HCT116 (cell line): ENCODE data around the gene SRGAP3.

Experiments used
- CEBPB ChIP-seq: IDR thresholded peaks from 2 replicates; pipeline ENCODE4 v1.6.1; 2012; ENCODE audit warnings: low read depth
- EGR1 ChIP-seq: IDR thresholded peaks from 2 replicates; pipeline ENCODE4 v1.6.1; 2012; ENCODE audit warnings: low read depth
- EZH2 ChIP-seq: fragments of 200-600 bp; sonication (generic); IDR thresholded peaks from 2 replicates; pipeline ENCODE4 v1.6.1; 2017; ENCODE audit warnings: antibody characterized with exemption, mixed run types
- JUND ChIP-seq: IDR thresholded peaks from 2 replicates; pipeline ENCODE4 v1.6.1; 2012
- POLR2A ChIP-seq: IDR thresholded peaks from 2 replicates; pipeline ENCODE4 v1.7.0; 2011; ENCODE audit warnings: borderline replicate concordance; ENCODE audit not compliant: insufficient read depth, insufficient read length; ENCODE audit errors: extremely low read depth
- POLR2AphosphoS5 ChIP-seq: IDR thresholded peaks from 2 replicates; pipeline ENCODE4 v1.6.1; 2011; ENCODE audit warnings: mild to moderate bottlenecking, low read depth, low read length, moderate library complexity
- RAD21 ChIP-seq: IDR thresholded peaks from 2 replicates; pipeline ENCODE4 v1.6.1; 2012; ENCODE audit warnings: low read depth, mild to moderate bottlenecking
- YY1 ChIP-seq: IDR thresholded peaks from 2 replicates; pipeline ENCODE4 v1.6.1; 2011; ENCODE audit warnings: low read length, low read depth, moderate library complexity, mild to moderate bottlenecking; ENCODE audit not compliant: insufficient replicate concordance; ENCODE audit errors: extremely low read depth
- ZFX ChIP-seq: fragments of 450-650 bp; IDR thresholded peaks from 2 replicates; pipeline ENCODE4 v1.6.1; 2017
- TF ChIP-seq, protein P1 (sequence below), 3 experiments: fragments of 200-600 bp in 1 of 3; sonication (generic) in 1 of 3; IDR thresholded peaks in 2 of 3; conservative IDR thresholded peaks in 1 of 3; 2 replicates each; pipeline ENCODE4 v1.5.1; 2012 to 2017; ENCODE audit warnings: low read depth in 2 of 3, low read length in 2 of 3, antibody characterized with exemption in 1 of 3, borderline replicate concordance in 1 of 3, control low read depth in 1 of 3, mild to moderate bottlenecking in 1 of 3, mixed read lengths in 1 of 3, mixed run types in 1 of 3, moderate library complexity in 1 of 3; ENCODE audit not compliant: insufficient read depth in 1 of 3
- TF ChIP-seq, protein P2 (sequence below): IDR thresholded peaks from 2 replicates; pipeline ENCODE4 v1.6.1; 2012

DNA sequence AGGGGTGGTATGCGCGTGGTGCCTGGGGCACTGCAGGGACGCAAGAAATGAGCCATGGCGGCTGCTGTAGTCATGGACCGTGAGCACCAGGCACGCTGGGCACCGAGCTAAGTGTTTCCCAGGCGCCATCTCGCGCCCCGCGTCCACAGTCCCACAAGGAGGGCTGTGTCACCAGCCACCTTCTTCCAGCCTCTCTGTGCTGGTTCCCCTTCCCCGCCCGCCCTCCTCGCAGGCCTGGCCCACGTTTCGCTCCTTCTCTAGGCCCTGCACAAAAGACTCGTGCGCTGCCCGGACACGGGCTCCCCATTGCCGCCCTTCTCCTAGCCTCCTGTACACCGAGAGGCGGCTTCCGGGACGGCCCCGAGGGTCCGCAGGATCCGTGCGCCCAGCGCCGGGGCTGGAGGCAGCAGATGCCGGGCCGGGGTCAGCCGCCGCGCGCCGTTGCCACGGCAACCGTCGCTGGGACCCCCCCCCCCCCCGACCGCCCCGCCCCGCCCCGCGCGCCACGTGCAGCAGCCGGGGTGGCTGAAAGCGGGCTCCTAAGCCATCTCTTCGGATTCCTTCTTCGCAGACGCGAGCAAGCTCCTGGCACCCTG lies 113.4 kb downstream of the SRGAP3 start:
- TF ChIP-seq RAD21, result no peak
- TF ChIP-seq EZH2, result no peak
- no peak for TF ChIP-seq ZFX
- TF ChIP-seq POLR2AphosphoS5, result no peak
- TF ChIP-seq, protein P1, sequence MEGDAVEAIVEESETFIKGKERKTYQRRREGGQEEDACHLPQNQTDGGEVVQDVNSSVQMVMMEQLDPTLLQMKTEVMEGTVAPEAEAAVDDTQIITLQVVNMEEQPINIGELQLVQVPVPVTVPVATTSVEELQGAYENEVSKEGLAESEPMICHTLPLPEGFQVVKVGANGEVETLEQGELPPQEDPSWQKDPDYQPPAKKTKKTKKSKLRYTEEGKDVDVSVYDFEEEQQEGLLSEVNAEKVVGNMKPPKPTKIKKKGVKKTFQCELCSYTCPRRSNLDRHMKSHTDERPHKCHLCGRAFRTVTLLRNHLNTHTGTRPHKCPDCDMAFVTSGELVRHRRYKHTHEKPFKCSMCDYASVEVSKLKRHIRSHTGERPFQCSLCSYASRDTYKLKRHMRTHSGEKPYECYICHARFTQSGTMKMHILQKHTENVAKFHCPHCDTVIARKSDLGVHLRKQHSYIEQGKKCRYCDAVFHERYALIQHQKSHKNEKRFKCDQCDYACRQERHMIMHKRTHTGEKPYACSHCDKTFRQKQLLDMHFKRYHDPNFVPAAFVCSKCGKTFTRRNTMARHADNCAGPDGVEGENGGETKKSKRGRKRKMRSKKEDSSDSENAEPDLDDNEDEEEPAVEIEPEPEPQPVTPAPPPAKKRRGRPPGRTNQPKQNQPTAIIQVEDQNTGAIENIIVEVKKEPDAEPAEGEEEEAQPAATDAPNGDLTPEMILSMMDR (IDR thresholded peaks at IDR 0.05 in 2 of 3, conservative IDR thresholded peaks at IDR 0.05 in 1 of 3; ENCODE audit: borderline replicate concordance in 1 of 3, insufficient read depth in 1 of 3, low read depth in 2 of 3, low read length in 2 of 3), result no peak
- TF ChIP-seq POLR2A, result no peak
- no peak for TF ChIP-seq JUND
- no peak for TF ChIP-seq YY1
- TF ChIP-seq CEBPB, result no peak
- TF ChIP-seq, protein P2, sequence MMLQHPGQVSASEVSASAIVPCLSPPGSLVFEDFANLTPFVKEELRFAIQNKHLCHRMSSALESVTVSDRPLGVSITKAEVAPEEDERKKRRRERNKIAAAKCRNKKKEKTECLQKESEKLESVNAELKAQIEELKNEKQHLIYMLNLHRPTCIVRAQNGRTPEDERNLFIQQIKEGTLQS, result no peak
- no peak for TF ChIP-seq EGR1
